IPS-NIHi7 (cell line): ENCODE measurements around the gene THSD4.
"Not testable (repeated sequence)": the region's sequence is repeated elsewhere in the genome, so short reads cannot be mapped to it uniquely, and the experiment has no call there.

Source experiments
- DNase-seq: peaks from one replicate; pipeline ENCODE4 v3.0.0; 2012; ENCODE audit warnings: mixed read lengths; ENCODE audit errors: extremely low spot score

The THSD4 gene

DNA sequence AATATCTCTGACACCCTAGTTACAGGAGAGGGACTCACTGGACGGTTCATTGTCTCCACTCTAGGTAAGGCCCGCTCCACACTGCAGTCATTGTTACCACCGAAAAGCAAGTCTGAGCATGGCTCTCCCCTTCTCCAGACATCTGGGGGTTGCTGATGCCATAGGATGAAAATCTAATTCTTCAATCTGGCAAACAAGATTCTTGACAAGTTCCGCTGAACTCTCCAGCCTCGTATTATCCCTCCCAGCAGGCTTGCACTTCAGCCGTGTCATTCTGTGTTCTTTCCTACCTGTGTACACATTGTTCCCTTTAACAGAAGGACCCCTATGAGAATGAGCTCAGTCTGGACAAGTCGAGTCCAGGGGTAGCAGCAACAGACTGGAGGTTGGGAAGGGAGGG, 542.8 kb downstream of the THSD4 start:
- DNase-seq, result no peak

GRCh38 chr15:71658827-71659729, 543.8 kb downstream of the THSD4 start:
- DNase-seq, result no peak

GRCh38 chr15:71659730-71660067, 544.4 kb downstream of the THSD4 start:
- DNase-seq, result no peak

DNA sequence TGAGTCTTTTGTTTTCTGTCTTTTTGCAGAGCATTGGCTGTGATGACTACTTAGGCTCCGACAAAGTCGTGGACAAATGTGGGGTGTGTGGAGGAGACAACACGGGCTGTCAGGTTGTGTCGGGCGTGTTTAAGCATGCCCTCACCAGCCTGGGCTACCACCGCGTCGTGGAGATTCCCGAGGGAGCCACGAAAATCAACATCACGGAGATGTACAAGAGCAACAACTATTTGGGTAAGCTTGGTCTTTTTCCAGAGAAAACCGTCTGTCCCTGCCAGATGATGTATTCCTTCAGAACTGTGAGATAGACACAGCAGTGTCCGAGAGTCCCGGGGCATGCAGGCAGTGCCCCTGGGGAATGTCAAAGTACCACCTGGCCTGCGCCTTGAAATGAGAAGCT, 545.2 kb downstream of the THSD4 start:
- DNase-seq, result no peak

DNA sequence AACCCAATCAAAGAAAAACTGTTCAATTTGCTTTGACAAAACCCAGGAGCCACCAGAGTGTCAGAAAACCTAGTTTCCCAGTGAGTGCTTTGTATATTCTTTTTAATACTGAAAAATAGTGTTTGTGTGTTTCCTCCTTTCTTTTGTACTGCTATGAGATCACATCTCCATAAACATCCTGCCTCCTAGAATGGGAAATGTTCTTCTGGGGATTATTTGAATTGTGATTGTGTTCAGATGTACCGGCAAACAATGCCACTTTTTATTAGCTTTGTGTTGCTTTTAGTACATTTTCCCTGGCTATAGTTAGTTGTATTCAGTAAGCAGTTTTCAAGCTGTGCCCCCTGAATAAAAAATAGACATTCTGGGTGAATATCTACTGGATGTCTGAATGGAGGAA, 547.0 kb downstream of the THSD4 start:
- no peak for DNase-seq

DNA sequence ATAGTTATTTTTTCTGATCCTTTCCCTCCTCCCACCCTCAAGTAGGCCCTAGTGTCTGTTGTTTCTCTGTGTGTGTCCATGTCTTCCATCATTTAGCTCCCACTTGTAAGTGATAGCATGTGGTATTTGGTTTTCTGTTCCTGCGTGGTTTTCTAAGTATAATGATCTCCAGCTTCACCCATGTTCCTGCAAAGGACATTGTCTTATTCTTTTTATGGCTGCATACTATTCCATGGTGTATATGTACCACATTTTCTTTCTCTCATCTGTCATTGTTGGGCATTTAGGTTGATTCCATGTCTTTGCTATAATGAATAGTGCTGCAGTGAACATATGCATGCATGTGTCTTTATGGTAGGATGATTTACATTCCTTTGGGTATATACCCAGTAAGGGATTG, 549.4 kb downstream of the THSD4 start:
- no peak for DNase-seq

DNA sequence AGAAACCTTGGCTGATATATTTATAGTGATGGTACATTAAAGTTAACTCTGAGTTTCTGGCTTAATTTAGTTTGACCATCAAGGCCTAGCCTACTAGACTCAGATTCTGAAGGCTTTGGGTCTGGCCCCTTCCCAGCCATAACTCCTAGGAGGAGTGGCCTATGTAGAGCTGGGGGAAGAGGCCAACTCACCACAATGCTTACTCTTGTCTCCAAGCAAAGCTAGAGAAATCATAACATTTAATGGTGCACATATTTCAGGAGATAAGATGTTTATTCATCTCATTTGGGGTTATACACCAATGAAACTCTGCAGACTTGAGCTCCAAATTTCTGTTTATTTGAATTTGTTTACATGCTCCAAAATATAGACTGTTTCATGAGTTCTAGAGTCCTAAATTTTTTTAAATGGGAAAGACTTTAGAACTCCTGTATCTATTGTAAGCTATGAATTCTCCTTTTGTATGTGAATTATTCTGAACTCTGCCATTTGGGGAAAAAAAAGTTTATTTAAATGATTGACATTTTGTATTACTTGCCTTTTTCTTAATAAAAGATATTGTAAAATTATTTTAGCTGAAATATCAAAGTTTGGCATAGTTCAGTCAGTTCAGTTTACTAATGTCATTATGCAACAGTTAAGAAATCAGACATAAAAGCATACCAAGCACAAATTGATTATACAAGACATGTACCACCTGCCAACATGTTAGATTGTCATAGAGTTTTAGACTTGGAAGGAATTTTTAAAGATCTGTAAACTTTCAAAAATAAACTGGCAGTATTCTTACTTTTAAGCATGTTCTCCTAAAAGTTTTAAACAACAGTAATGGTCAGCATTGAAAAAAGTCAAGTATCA, 551.7 kb downstream of the THSD4 start:
- DNase-seq, result no peak

- DNase-seq, result no peak
These were observed 554.4 kb downstream of the THSD4 start for GRCh38 chr15:71669688-71670087.

- not testable (repeated sequence) for DNase-seq
These were observed 555.0 kb downstream of the THSD4 start for GRCh38 chr15:71670222-71670621.

GRCh38 chr15:71674354-71674753, 559.1 kb downstream of the THSD4 start:
- no peak for DNase-seq

DNA sequence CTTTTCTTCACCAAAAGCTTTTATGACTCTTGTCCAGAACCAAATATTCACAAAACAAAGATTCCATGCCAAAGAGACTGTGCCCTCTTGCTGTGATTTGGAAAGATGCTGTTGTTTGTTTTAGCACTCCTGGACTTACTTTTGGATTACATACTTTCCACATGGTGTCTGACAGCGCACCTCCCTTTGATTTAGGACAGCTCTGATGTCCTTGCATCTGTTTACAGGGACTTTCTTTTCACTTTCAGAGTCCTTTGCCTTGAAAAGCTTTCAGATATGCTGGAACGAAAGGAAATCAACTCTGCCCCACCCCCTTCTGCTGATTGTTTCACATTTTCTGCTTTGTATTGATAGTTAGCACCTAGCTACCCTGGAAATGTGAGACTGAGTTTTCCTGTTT, 562.1 kb downstream of the THSD4 start:
- DNase-seq, result no peak

DNA sequence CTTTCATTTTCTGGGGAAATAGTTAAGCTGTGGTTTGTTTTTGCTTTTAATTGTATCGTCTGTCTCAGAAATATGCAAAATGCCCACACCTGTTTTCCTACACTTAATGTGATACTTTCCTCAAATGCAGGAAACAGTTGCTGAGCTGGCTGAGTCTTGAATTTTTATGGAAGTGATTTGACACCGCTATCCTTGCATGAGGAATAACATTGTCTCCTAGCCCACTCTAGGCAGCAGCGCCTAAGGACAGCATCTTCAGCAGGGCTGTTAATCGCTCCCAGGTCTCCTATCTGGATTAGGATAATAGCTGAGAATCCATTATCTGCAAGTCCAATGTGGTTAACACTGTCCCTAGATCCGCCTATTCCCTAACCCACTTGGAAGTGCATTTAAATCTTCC, 562.5 kb downstream of the THSD4 start:
- DNase-seq, result no peak

GRCh38 chr15:71678191-71678590, 562.9 kb downstream of the THSD4 start:
- no peak for DNase-seq

- DNase-seq, result no peak
These were observed 563.3 kb downstream of the THSD4 start for GRCh38 chr15:71678605-71679004.

DNA sequence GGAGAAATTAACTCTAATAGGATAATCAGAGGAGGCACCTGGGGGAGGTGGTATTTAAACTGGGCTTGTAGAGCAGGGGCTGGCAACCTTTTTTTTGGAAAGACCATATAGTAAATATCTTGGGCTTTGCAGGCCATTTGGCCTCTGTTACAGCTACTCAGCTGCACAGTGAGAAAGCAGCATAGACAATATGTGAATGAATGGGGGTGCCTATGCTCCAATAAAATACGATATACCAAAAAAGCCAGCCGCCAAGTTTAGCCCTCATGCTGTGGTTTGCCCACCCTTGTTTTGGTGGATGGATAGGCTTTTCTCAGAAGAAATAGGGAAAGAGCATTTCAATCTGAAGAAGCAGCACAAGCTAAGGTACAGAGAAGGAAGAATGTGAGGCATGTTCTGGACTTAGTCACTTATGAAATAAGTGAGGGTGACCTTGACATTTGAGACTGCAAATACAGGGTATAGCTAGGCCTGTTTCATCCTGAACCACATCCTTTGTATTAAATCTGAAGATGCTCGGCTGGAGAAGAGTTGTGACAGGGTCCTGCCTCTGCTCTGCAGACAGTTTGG, 564.0 kb downstream of the THSD4 start:
- DNase-seq, result no peak

DNA sequence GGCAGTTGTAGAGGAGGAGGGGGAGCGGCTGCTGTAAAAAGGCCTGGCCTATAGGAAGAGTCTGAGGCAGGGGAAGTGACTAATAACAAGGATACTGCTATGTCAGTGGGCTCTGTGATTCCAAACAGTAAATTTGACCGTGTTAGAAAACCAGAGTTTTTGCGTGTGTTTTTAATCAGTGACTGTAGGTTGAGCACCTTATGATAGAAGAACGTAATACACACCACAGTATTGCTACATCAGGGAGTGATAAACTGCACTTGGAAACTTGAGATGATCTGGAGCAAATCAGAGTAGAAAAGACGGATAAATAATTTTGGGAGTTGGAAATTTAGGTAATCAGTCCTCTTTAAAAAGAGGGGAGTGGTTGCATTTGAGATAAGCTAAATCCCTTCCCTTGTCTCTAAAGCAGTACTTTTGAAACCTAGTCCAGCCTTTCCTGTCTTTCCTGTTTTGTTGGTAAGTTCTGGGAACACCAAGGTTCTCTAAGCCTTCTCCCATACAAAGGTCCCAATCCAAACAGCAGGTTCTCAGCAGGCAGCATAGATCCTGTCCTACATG, 564.6 kb downstream of the THSD4 start:
- DNase-seq, result peak; percentile 31

DNA sequence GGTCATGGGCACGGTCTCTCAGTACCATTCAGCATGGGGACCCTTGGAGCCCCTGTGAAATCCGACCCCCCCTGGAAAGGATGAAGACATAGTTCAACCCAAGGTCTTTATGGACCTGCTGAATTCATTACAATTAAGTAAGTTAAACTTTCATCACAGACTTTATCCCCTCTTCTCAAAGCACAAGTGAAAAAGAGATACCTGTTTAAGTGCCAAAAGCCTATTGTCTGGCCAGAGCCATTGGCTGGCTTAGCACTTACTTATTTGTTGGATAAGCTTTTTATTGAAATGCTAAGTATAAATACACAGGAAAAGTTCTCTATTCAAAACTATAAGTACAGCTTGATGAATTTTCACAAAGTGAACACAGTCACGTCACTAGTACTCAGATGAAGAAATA, 566.7 kb downstream of the THSD4 start:
- no peak for DNase-seq

DNA sequence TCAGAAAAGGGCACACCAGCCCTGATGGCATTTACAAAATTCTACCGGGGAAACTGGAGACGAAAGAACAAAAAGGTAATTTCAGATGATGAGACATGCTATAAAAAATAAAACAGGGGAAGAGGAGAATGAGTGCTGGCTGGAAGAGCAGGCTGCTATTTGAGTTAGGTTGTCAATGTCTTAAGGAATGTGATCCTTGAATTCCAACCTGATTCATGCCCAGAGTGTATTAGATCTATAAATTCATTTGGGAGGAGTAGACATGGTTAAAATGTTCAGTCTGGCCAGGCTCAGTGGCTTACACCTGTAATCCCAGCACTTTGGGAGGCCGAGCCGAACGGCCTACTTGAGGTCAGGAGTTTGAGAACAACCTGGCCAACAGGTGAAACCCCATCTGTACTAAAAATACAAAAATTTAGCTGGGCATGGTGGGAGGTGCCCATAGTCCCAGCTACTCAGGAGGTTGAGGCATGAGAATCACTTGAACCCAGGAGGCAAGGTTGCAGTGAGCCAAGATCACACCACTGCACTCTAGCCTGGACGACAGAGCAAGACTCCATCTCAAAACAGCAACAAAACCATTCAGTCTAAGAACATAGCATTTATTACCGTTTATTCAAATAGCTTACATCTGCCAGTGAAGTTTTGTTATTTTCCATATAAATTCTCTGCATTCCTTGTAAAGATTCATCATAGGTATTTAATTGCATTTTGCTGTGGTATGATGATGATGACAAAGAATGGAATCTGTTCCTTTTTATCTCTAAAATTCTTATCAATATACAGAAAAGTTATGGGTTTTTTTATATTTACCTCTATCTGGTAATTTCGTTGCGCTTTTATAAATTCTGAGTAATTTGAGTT, 568.4 kb downstream of the THSD4 start:
- no peak for DNase-seq

DNA sequence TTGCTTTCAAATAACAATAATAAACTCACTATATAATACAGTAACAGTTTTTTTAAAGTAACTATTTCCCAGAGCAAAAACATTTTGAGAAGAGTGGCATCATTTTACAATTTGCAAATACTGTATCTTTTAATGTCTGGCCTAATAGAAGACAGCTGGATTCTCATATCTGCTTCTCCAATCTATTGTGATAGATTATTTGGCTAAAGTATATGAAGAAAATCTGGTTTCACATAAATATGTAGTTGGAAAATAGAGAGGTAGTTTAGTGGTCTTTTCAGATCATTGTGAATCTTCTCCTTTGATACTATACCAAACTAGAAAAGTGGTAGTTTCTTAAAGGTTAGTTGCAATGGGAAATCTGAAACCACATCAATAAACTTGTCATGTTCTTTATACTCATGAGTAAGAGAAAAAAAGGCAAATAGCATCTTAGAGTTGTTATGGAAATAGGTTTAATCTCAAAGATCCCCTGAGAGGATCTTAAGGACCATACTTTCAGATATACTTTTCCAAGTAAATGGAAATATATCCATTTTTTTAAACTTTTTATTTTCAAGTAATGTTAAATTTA, 570.2 kb downstream of the THSD4 start:
- DNase-seq, result no peak

- no peak for DNase-seq
These were observed 571.2 kb downstream of the THSD4 start for GRCh38 chr15:71686221-71687050.
